ENCODE measurements around the gene PDGFRB.

DNA sequence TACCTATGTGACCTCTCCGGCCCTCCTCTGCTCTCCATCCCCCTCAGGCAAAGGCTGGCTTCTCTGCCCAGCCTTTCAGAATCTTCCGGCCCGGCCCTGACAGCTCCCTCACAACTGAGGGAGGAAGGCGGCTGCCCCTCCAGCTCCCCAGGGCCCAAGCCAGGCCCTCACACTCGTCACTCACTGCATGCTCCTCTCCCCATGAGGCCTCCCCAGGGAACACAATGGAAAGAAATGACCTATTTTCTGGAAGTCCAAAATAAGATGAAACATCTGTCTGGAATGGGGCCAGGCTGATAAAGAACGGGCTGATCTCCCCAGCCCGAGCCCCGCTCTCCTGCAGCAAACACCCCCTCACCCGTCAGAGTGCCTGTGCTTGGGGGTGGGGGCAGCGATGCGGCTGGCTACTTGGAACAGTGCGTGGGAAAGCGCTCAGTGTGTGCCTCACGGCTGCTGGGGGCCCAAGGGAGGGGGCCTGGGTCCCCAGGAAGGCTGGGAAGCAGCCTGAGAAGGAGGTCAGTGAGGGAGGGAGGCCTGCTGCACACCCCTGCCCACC lies 11.3 kb downstream of the PDGFRB start:
- TF ChIP-seq SIN3B (IDR thresholded peaks at IDR 0.05; ENCODE audit: low read depth) (no peak), KHSRP (IDR thresholded peaks at IDR 0.05) (no peak), CHD1 (IDR thresholded peaks at IDR 0.05; ENCODE audit: low read length) (no peak)
